CD4-positive, alpha-beta T cell treated with Interleukin-10 for 1 hour (primary cell): ENCODE data around the gene SDR42E2.
"Not testable (repeated sequence)": the region's sequence is repeated elsewhere in the genome, so short reads cannot be mapped to it uniquely, and the experiment has no call there.

Experiments used
- DNase-seq: peaks from one replicate; pipeline ENCODE4 v3.0.0-alpha.2; 2020

Gene SDR42E2

DNA sequence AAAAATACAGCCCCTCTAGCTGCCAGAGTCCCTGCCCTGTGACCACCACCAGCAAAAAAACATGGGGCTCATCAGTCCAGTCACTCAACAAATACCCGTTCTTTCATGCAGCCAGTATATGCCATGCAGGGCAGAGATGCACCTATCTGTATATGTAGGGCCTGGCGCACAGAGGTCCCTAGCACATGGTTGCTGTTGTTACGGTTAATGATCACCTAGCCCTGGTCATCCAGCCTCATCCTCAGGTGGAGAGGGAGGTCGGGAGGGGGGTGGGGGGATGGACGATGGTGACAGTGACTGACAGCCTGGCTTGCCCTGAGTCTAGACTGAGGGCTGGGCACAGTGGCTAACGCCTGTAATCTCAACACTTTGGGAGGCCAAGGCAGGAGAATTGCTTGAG lies 1.5 kb downstream of the SDR42E2 start:
- no peak for DNase-seq

GRCh38 chr16:22164482-22164881 lies 2.2 kb downstream of the SDR42E2 start:
- DNase-seq: no peak

GRCh38 chr16:22165508-22166285 lies 3.4 kb downstream of the SDR42E2 start:
- DNase-seq: no peak

DNA sequence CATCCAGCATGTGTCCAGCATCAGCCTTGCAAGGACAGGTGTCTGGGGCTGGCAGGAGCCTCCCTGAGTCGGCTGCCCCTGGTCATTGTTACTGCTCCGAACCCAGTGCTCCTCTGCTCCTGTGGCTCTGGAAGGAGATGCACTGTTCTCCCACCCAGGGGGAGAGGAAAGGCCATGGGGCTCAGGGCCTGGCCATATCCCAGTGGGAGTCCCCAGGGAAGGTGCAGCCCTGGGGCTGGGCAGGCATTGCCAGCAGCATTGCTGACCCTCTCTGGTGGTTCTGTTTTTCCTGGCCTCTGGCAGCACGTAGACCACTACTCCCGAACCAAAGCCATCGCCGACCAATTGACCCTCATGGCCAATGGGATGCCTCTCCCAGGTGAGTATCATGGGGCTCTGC lies 9.6 kb downstream of the SDR42E2 start:
- DNase-seq: no peak

- not testable (repeated sequence) for DNase-seq
Measured at GRCh38 chr16:22172642-22173041, 10.3 kb downstream of the SDR42E2 start.

DNA sequence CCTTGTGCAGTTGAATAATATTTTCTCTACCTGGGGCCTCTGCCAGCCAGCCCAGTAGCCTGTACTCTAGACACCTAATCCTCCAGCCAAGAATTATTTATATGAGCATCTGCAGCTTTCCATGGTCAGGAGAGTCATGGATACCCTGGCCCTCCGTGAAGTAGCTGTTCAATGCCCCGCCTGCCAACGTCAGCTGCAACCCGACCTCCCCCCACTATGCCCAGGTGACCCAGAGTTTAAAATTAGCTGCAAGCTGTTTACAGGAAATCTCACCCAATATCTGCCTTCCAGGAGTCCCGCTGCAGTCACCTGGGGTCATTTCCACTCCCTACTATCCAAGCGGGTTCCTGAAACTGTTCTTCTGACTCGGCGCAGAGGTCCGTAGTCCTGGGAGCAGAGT lies 12.3 kb downstream of the SDR42E2 start:
- DNase-seq: no peak

DNA sequence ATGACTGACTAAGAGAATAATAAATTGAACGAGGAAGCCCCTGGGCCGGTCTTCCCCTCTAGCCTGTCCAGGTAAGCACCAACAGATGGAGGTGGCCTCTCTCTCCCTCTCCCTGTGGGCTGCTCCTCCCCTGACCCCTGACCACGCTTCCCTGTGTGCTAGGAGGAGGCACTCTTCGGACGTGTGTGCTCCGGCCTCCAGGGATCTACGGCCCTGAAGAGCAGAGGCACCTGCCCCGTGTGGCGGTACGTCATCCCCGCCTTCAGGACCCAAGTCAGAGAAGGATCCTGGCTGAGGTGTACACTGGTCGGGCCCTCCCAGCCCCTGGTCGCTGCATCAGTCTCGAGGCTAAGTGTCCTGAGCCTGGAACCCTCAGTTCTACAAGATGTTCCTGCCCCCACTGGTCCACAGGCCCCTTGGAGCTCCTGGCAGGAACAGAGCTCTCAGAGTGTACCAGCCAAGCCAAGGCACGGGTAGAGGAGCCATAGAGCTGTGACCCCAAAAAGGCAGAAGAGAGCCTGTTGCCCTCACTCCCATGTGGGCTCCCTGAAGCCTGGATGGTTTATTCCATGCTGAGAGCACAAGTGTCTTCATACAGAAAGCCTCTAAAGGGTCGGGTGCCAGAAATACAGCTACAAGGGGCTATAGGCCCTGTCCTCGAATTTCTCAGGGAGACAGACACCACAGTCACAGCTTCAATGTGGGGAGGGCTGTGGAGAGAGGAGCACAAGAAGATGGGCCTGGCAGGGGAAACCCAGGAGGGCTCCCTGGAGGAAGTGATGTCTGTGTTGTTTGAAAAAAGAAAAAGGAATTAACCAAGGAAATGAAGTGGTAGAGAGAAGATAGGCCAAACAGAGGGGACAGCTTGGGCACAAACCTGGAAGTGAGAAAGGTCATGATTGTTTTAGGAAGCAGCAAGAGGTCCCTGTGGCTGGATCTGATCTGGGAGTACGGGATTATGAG lies 15.9 kb downstream of the SDR42E2 start:
- no peak for DNase-seq

DNA sequence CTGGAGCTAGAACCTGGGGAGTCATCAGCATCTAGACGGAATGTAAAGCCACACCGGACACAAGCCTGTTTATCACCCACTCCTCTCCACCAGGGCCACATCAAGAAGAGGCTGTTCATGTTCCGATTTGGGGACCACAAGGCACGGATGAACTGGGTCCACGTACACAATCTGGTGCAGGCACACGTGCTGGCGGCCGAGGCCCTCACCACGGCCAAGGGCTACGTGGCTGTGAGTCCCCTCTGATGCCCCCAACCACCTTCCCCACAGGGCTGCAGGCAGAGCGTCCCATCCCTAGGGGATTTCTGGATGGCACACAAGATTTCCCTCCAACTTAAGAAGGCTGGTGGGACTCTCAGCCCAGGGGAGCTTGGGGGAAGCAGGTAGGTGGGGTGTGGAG lies 19.1 kb downstream of the SDR42E2 start:
- no peak for DNase-seq

GRCh38 chr16:22181843-22182242 lies 19.5 kb downstream of the SDR42E2 start:
- DNase-seq: no peak

DNA sequence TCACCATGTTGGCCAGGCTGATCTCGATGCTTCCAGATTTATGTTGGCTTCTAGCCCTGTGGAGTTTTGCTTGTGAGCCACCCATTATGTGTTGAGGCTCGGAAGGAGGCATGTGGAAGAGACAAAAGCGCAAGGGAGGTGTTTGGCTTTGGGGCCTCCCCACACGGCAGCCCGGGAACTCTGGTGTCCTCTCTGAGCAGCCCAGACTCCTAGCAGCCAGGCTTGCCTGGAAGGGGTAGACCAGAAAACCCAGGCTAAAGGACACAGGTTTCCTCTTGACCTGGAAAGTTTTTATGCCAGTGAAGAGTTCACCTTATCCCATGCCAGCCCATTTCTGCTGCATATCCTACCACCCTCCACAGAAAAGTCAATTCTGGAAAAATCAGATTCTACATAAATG lies 21.0 kb downstream of the SDR42E2 start:
- DNase-seq: no peak

DNA sequence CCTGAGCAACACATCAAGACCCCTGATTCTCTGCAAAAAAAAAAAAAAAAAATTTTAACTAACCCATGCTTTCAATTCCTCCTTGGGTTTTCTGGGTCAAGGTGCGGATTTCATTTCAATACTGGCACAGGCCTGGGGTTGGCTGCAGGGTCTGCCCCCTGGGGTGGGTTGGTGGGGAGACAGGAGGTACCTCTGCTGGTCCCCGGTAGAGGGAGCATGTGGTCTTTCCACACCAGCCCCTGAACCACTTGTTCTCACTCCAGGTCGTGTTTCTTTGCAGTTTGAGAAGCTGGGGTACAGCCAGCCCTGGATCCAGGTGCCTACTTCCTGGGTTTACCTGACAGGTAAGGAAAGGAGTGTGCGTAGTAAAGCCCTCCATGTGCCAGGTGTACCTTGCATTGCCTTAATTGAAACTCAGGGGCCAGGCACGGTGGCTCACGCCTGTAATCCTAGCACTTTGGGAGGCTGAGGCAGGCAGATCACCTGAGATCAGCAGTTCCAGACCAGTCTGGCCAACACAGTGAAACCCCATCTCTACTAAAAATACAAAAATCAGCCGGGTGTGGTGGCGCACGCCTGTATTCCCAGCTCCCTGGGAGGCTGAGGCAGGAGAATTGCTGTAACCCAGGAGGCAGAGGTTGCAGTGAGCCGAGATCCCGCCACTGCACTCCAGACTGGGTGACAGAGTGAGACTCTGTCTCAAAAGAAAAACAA lies 21.8 kb downstream of the SDR42E2 start:
- DNase-seq: no peak

GRCh38 chr16:22184615-22184968 lies 22.3 kb downstream of the SDR42E2 start:
- DNase-seq: no peak

- DNase-seq: no peak
Measured at GRCh38 chr16:22186517-22186916, 24.2 kb downstream of the SDR42E2 start.

GRCh38 chr16:22188267-22188594 lies 25.9 kb downstream of the SDR42E2 start:
- DNase-seq: no peak

DNA sequence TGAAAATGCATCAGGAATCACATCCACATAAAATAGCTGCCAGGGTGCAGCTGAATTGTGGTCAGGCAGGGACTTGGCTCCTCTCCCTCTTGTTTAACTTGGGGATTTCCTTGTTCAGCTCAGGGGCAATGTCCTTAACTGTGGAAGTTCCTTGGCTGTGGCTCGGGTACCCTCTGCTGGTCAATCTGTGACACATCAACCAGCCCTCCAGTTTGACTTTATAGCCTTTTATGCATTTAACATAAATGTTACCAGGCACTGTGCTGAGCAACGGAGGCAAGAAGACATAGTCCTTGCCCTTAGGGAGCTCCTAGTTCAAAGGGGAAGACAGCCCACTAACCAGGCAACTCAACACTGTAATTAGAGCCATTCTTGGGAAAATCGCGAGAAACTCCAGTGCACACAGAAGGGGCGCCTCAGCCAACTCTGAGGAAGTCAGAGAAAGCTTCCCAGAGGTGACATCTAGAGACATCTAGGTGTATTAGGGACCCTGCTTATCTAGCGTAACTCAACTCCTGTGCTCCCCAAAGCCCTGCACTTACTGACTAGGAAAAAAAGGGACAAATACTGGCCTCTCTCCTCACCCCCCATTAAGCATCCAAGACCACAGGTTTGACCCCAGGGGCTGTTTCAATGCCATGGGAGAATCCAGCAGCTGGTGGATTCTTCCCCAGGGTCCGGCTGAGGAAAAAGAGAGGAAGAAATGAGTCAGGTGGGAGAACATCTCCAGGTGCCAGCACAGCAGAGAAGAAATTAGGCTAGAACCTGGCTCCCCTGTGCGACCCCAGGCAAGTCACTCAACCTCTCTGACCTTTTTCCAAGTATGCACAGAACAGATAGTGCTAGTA lies 26.5 kb downstream of the SDR42E2 start:
- peak; percentile 84 for DNase-seq

DNA sequence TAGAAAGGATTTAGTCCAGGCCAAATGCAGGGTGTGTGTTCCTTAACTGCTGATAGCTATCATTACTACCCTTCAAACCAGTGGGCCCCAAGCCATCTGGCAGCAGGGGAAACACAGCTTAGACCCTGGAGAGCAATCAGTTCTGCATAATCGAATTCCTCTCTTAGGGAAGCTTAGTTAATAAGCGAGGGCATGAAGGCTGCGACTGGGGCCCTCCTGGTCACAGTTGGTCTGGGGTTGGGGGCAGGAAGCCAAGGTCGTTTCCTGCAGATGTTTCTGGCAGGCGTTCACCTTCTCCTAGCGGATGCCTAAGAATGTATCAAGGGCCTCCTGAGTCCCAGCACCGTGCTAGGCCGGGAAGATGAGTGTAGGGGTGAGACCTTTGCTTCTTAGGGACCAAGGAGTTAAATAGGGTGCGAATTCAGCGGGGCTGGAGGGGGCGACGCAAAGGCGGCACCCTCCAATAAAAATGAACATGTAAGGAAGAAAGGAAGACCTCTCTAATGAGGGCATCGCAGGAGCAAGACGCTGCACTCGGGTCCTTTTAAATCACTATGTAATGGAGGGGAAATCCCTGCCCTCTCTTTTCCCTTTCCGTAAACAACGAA lies 27.3 kb downstream of the SDR42E2 start:
- no peak for DNase-seq

DNA sequence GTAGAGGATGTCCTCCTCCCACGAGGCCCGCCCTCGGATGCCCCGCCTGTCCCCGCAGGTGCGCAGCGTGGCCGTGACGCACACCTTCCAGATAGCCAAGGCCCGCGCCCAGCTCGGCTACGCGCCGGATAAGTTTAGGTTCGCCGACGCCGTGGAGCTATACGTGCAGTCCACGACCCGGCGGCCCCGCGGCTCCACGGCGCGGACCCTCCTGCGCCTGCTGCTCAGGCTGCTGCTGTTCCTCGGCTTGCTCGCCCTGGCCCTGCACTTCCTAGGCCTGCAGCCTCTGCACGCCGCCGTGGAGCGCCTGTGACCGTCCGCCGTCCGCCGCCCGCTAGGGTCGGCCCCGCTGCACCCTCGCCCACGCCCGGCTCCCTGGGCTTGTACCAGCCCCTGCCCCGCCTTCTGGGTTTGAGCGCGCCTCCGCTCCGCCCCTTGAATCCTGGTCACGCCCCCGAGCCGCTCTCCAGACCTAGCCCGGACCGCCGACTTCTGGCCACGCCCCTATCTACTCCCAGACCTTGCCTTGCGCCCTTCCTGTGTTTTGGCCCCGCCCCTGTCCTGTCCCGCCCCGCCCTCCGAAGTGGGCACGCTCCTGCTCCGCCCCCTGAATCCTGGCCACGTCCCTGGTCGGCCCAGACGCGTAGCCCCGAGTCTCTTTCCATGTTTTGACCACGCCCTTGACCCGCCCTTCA lies 27.9 kb downstream of the SDR42E2 start:
- peak; percentile 94 for DNase-seq

DNA sequence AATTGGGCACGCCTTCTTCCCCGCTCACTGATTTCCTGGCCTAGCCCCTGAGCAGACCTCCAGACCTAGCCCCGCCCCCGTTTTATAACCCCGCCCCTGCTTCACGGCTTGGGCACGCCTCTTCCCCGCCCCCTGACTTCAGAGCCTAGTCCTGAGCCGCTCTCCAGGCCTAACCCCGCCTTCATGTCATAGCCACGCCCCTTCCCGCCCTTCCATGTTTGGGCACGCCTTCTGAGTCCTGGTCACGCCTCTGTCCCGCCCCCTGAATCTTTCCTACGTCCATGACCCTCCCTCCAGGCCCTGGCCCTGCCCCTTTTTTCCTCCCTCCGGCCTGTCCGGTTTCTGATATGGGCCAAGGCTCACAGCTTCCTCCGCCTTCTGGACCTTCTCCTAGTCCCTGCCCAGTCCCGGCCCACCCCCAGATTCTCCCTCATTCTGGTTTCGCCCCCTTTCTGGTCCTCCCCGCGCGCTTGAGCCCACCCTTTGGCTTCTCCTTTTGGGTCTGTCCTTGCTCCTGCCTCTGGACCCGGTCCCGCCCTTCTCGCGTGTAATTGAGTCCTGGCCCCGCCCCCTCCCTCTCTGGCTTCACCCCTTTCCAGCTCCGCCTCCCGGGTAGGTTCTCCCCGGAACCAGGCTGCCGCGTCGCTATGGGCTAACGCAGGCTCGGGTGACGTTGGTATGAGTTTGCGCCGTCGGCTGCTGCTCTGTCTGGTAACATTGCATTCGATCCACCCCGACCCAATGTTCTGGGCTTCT lies 28.6 kb downstream of the SDR42E2 start:
- peak; percentile 100 for DNase-seq

DNA sequence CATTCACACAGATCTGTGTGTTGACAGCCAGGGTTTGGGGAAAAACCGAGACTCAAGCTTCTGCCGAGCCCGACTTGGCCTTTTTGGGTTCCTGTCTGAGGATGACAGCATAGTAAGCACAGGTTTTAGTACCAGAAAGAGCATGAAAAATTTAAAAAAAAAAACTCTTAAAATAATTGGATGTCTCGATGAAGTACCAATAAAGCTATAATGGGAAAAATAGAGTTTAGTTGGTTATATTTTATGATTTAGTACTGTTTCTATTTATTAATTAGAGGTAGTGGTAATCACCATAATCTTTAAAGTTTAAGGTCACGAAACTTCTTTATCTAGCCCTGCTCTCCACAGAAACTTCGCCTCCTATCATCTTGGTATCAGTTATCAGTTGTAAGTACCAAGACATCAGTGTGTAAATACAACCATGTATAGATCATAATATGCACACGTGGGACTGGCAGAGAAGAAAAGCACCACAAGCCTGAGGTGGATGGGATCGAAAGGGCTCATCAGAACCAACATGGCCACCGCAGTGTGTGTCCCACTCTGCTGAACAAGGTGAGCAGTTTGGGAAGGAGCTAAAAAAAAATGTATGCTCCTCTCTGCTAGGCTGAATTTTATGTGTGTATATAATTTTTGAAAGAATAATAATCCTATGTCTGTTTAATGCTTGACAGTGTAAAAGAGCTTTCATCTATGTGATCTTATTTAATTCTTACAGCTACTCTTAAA lies 29.4 kb downstream of the SDR42E2 start:
- DNase-seq: peak; percentile 66
